ENCODE data around the gene KIAA1549. TPM values are rescaled to one million over a fixed set of nuclear protein-coding genes. Genes with fewer than 3 reads are reported as not detected.

The KIAA1549 gene
- total and polyA plus RNA-seq, 9 of the 15 experiments (the other 6 are each of a cell fraction or from before 2014, with no cell fraction given) = 0.01 to 0.29 (median 0.07) TPM

- TF ChIP-seq ZNF764 (CRISPR knock-in tag; IDR thresholded peaks at IDR 0.05; ENCODE audit: low read depth) = no peak
- no peak for TF ChIP-seq ZNF24 (IDR thresholded peaks at IDR 0.05)
- 0 out of 2 replicates have a peak, but pooled peaks have one; percentile 41 for TF ChIP-seq SIN3B (IDR thresholded peaks at IDR 0.05; ENCODE audit: low read depth)
- no peak for TF ChIP-seq POU5F1 (IDR thresholded peaks at IDR 0.05; ENCODE audit: borderline replicate concordance, low read depth, low read length, partially characterized antibody)
- no peak for TF ChIP-seq MBD1 (CRISPR knock-in tag; IDR thresholded peaks at IDR 0.05)
- TF ChIP-seq MBD2 (IDR thresholded peaks at IDR 0.05; ENCODE audit: borderline replicate concordance, low read depth) = no peak
- peak in 1 of 2 experiments; percentile 88; a peak in 2 of 4 replicates for TF ChIP-seq NONO (IDR thresholded peaks at IDR 0.05; ENCODE audit: low read depth in 2 of 2, low read length in 1 of 2)
- no peak; a peak in 1 of 4 replicates for TF ChIP-seq NRF1 (conservative IDR thresholded peaks at IDR 0.05 in 1 of 2, IDR thresholded peaks at IDR 0.05 in 1 of 2)
- TF ChIP-seq ZNF408 (CRISPR knock-in tag; IDR thresholded peaks at IDR 0.05; ENCODE audit: low read depth) = no peak
- no peak for TF ChIP-seq ZNF655 (CRISPR knock-in tag; IDR thresholded peaks at IDR 0.05)
Measured at GRCh38 chr7:138981332-138982203, at the start of gene KIAA1549 (continued).
